Hepatocyte (in vitro differentiated cells): ENCODE measurements around the gene INPP5B. TPM values are rescaled to one million over a fixed set of nuclear protein-coding genes. Genes with fewer than 3 reads are reported as not detected.

ENCODE experiments used
- DNase-seq: peaks from one replicate; pipeline ENCODE4 v3.0.0-alpha.2; 2016; ENCODE audit warnings: low spot score
- H2AFZ ChIP-seq: fragments of 200-600 bp; sonication (generic); 2 replicates; pipeline ENCODE4 v1.6.0; 2016; ENCODE audit warnings: antibody characterized with exemption, mild to moderate bottlenecking
- H3K27ac ChIP-seq: fragments of 200-600 bp; sonication (generic); 2 replicates; pipeline ENCODE4 v1.5.1; 2016; ENCODE audit warnings: mild to moderate bottlenecking
- H3K27me3 ChIP-seq: fragments of 200-600 bp; sonication (generic); 2 replicates; pipeline ENCODE4 v1.6.1; 2016
- H3K36me3 ChIP-seq: fragments of 200-600 bp; sonication (generic); replicated peaks from 2 replicates; pipeline ENCODE4 v1.5.1; 2016; ENCODE audit warnings: low read depth; ENCODE audit not compliant: insufficient read depth
- H3K4me1 ChIP-seq: fragments of 200-600 bp; sonication (generic); 2 replicates; pipeline ENCODE4 v1.5.1; 2016; ENCODE audit warnings: mild to moderate bottlenecking, moderate library complexity; ENCODE audit not compliant: insufficient read depth
- H3K4me2 ChIP-seq: fragments of 200-600 bp; sonication (generic); 2 replicates; pipeline ENCODE4 v1.6.0; 2016
- H3K4me3 ChIP-seq: fragments of 200-600 bp; sonication (generic); 2 replicates; pipeline ENCODE4 v1.5.1; 2016; ENCODE audit warnings: mild to moderate bottlenecking
- H3K79me2 ChIP-seq: fragments of 200-600 bp; sonication (generic); 2 replicates; pipeline ENCODE4 v1.6.0; 2017; ENCODE audit warnings: mild to moderate bottlenecking
- H3K9me2 ChIP-seq: fragments of 200-600 bp; sonication (generic); replicated peaks from 2 replicates; pipeline ENCODE4 v1.6.0; 2017; ENCODE audit warnings: mild to moderate bottlenecking; ENCODE audit not compliant: insufficient read depth
- H3K9me3 ChIP-seq: fragments of 200-600 bp; sonication (generic); 2 replicates; pipeline ENCODE4 v1.5.1; 2016; ENCODE audit warnings: low read depth, mild to moderate bottlenecking
- H4K20me1 ChIP-seq: fragments of 200-600 bp; sonication (generic); 2 replicates; pipeline ENCODE4 v1.6.0; 2016; ENCODE audit warnings: mild to moderate bottlenecking; ENCODE audit not compliant: insufficient read depth, poor library complexity, severe bottlenecking
- CTCF ChIP-seq: fragments of 200-600 bp; sonication (generic); IDR thresholded peaks from 2 replicates; pipeline ENCODE4 v1.5.1; 2016; ENCODE audit warnings: antibody characterized with exemption, mild to moderate bottlenecking; ENCODE audit not compliant: poor library complexity
- EZH2 ChIP-seq: fragments of 200-600 bp; sonication (generic); IDR thresholded peaks from 2 replicates; pipeline ENCODE4 v1.6.1; 2016; ENCODE audit warnings: antibody characterized with exemption, mild to moderate bottlenecking, borderline replicate concordance
- EZH2phosphoT487 ChIP-seq: fragments of 200-600 bp; sonication (generic); IDR thresholded peaks from one replicate; pipeline ENCODE4 v1.6.1; 2018; ENCODE audit warnings: antibody characterized with exemption, mild to moderate bottlenecking, low read depth, moderate library complexity; ENCODE audit not compliant: unreplicated experiment, severe bottlenecking
- WGBS: methylation state at CpG from one replicate; pipeline ENCODE4 v1.1.6; 2016; ENCODE audit warnings: low lambda C conversion rate; ENCODE audit errors: missing lambda C conversion rate; 5-methylcytosine and 5-hydroxymethylcytosine counted together
- polyA plus RNA-seq: library from polyadenylated mRNA; unstranded; fragments of >200 nt; fragmentation: Nextera tagmentation; extraction: Ambion mirVana; gene quantifications from 2 replicates; pipeline ENCODE4 v1.2.1, GENCODE V29; 2016
- total RNA-seq: library from RNA; depleted of rRNA; stranded (reverse); fragments of >200 nt; gene quantifications from 2 replicates; pipeline ENCODE4 v1.2.3, GENCODE V29; 2014

Gene INPP5B
- total and polyA plus RNA-seq, 2 experiments from 2014 or later, result 9.3 to 18.3 TPM

- no peak for DNase-seq
- WGBS, result 95% methylated on average over 4 of the region's 4 CpGs
Observed at GRCh38 chr1:37831109-37831508, 115.7 kb downstream of the INPP5B start.

GRCh38 chr1:37828410-37829074, 118.3 kb downstream of the INPP5B start:
- no peak for TF ChIP-seq CTCF
- no peaks in the 10 kb centered on the region for H3K9me2 ChIP-seq
- no peaks in the 10 kb centered on the region for H3K4me1 ChIP-seq
- H3K9me3 ChIP-seq, result no peaks in the 10 kb centered on the region
- no peaks in the 10 kb centered on the region for H3K27me3 ChIP-seq
- WGBS, result 97% methylated on average over 12 of the region's 12 CpGs
- H3K27ac ChIP-seq, result no peak overlapping the region
- no peaks in the 10 kb centered on the region for H3K79me2 ChIP-seq
- DNase-seq, result no peak
- H3K4me3 ChIP-seq, result no peak overlapping the region
- H3K36me3 ChIP-seq, result no peaks in the 10 kb centered on the region
- H2AFZ ChIP-seq, result no peak overlapping the region
- no peaks in the 10 kb centered on the region for H4K20me1 ChIP-seq
- no peak overlapping the region for H3K4me2 ChIP-seq

More at GRCh38 chr1:37831109-37831508, 115.7 kb downstream of the INPP5B start:
- TF ChIP-seq EZH2phosphoT487 (no peak), CTCF (no peak), EZH2 (no peak)
- Histone ChIP-seq H4K20me1 (no peaks in the 10 kb centered on the region), H3K4me3 (no peak overlapping the region), H3K36me3 (no peaks in the 10 kb centered on the region), H3K4me1 (no peaks in the 10 kb centered on the region), H3K9me3 (no peaks in the 10 kb centered on the region), H3K79me2 (no peaks in the 10 kb centered on the region), H2AFZ (no peak overlapping the region), H3K9me2 (no peaks in the 10 kb centered on the region), H3K27me3 (no peaks in the 10 kb centered on the region), H3K4me2 (no peak overlapping the region), H3K27ac (no peak overlapping the region)

- H3K4me1 ChIP-seq, result no peaks in the 10 kb centered on the region
- no peak for DNase-seq
- H3K9me3 ChIP-seq, result no peaks in the 10 kb centered on the region
- H3K79me2 ChIP-seq, result no peaks in the 10 kb centered on the region
- 98% methylated on average over 2 of the region's 2 CpGs for WGBS
- no peaks in the 10 kb centered on the region for H3K36me3 ChIP-seq
- H4K20me1 ChIP-seq, result no peaks in the 10 kb centered on the region
- TF ChIP-seq CTCF, result no peak
- no peak for TF ChIP-seq EZH2phosphoT487
- TF ChIP-seq EZH2, result no peak
- no peak overlapping the region for H3K4me2 ChIP-seq
- H3K27ac ChIP-seq, result no peak overlapping the region
- no peaks in the 10 kb centered on the region for H3K9me2 ChIP-seq
- no peak overlapping the region for H2AFZ ChIP-seq
- no peaks in the 10 kb centered on the region for H3K27me3 ChIP-seq
- no peak overlapping the region for H3K4me3 ChIP-seq
Observed at GRCh38 chr1:37825506-37825905, 121.3 kb downstream of the INPP5B start.
